Subcutaneous abdominal adipose tissue (tissue), 5 donors: Measurements from ENCODE around the gene CCR4.
"Not testable (repeated sequence)": the region's sequence is repeated elsewhere in the genome, so short reads cannot be mapped to it uniquely, and the experiment has no call there.

Experiments used
- H3K27ac ChIP-seq: one replicate; pipeline ENCODE4 v1.7.0; 2013; ENCODE audit warnings: low read depth, mild to moderate bottlenecking, inconsistent platforms, low read length, moderate library complexity
- H3K27me3 ChIP-seq, 5 donors: one replicate each; pipeline ENCODE4 v1.7.0; 2013; ENCODE audit warnings: low read length in 5 of 5, inconsistent platforms in 1 of 5; ENCODE audit not compliant: control insufficient read depth in 5 of 5, insufficient read depth in 4 of 5
- H3K36me3 ChIP-seq, 5 donors: one replicate each; pipeline ENCODE4 v1.7.0; 2013; ENCODE audit warnings: low read length in 5 of 5; ENCODE audit not compliant: control insufficient read depth in 5 of 5, insufficient read depth in 5 of 5
- H3K4me1 ChIP-seq, 5 donors: one replicate each; pipeline ENCODE4 v1.7.0; 2013; ENCODE audit warnings: low read length in 5 of 5, mild to moderate bottlenecking in 3 of 5, moderate library complexity in 1 of 5; ENCODE audit not compliant: control insufficient read depth in 5 of 5, insufficient read depth in 5 of 5
- H3K4me3 ChIP-seq, 5 donors: one replicate each; pipeline ENCODE4 v1.7.0; 2013; ENCODE audit warnings: low read length in 5 of 5, low read depth in 1 of 5
- H3K9ac ChIP-seq, 5 donors: one replicate each; pipeline ENCODE4 v1.7.0; 2013; ENCODE audit warnings: low read length in 5 of 5, mild to moderate bottlenecking in 4 of 5, moderate library complexity in 3 of 5
- H3K9me3 ChIP-seq, 5 donors: one replicate each; pipeline ENCODE4 v1.7.0; 2013; ENCODE audit warnings: low read length in 5 of 5; ENCODE audit not compliant: control insufficient read depth in 5 of 5
- donor health status: healthy.
- donor health status: healthy.
- donor health status: healthy.
- donor health status: healthy.
- donor health status: healthy.

The CCR4 gene

GRCh38 chr3:32951410-32951811, at the start of gene CCR4:
Gene CCR4 (plus strand): TSS chr3:32951644. CDS start chr3:32953423, 1,779 bp downstream.
- no peaks in the 10 kb centered on the region for H3K27me3 ChIP-seq
- H3K36me3 ChIP-seq: no peaks in the 10 kb centered on the region
- no peaks in the 10 kb centered on the region for H3K4me1 ChIP-seq
- H3K4me3 ChIP-seq: no peak within 1 kb of the TSS
- H3K27ac ChIP-seq: no peak within 1 kb of the TSS
- H3K9me3 ChIP-seq: peaks cover 0 to 6% (median 0%) of the 10 kb centered on the region in 5 donors
- peak within 1 kb of the TSS in 1 of 5 donors; percentile 24 for H3K9ac ChIP-seq

GRCh38 chr3:32902887-32903371, 48.5 kb upstream of the CCR4 start:
- not testable (repeated sequence) for H3K27ac ChIP-seq, H3K36me3 ChIP-seq, H3K4me1 ChIP-seq, H3K9me3 ChIP-seq, H3K9ac ChIP-seq, H3K27me3 ChIP-seq
- H3K4me3 ChIP-seq: peak overlapping the region in 2 of 5 donors; percentile 28 to 37

GRCh38 chr3:32903953-32904352, 47.5 kb upstream of the CCR4 start:
- no peak overlapping the region for H3K4me3 ChIP-seq
- H3K36me3 ChIP-seq: no peaks in the 10 kb centered on the region
- peaks cover 0 to 3% (median 0%) of the 10 kb centered on the region in 5 donors for H3K27me3 ChIP-seq
- peaks cover 0 to 4% (median 3%) of the 10 kb centered on the region in 5 donors for H3K4me1 ChIP-seq
- H3K9ac ChIP-seq: no peak overlapping the region
- no peak overlapping the region for H3K27ac ChIP-seq
- H3K9me3 ChIP-seq: no peaks in the 10 kb centered on the region

GRCh38 chr3:32909999-32910398, 41.4 kb upstream of the CCR4 start:
- Histone ChIP-seq H3K27ac (no peak overlapping the region), H3K36me3 (no peaks in the 10 kb centered on the region), H3K4me1 (peaks cover 0 to 9% (median 7%) of the 10 kb centered on the region in 5 donors), H3K9ac (no peak overlapping the region), H3K27me3 (no peaks in the 10 kb centered on the region), H3K4me3 (no peak overlapping the region), H3K9me3 (no peaks in the 10 kb centered on the region)

GRCh38 chr3:32910954-32911353, 40.5 kb upstream of the CCR4 start:
- H3K27me3 ChIP-seq: no peaks in the 10 kb centered on the region
- H3K4me1 ChIP-seq: peaks cover 0 to 9% (median 7%) of the 10 kb centered on the region in 5 donors
- H3K9me3 ChIP-seq: no peaks in the 10 kb centered on the region
- H3K9ac ChIP-seq: no peak overlapping the region
- H3K27ac ChIP-seq: no peak overlapping the region
- H3K36me3 ChIP-seq: no peaks in the 10 kb centered on the region
- H3K4me3 ChIP-seq: no peak overlapping the region

- H3K9me3 ChIP-seq: peaks cover under 1 to 5% (median 4%) of the 10 kb centered on the region in 5 donors
- H3K27me3 ChIP-seq: no peaks in the 10 kb centered on the region
- no peaks in the 10 kb centered on the region for H3K36me3 ChIP-seq
- no peak overlapping the region for H3K27ac ChIP-seq
- H3K9ac ChIP-seq: no peak overlapping the region
- H3K4me3 ChIP-seq: no peak overlapping the region
- peaks cover 0 to 9% (median 7%) of the 10 kb centered on the region in 5 donors for H3K4me1 ChIP-seq
Measured at GRCh38 chr3:32912046-32912445, 39.4 kb upstream of the CCR4 start.

- no peak overlapping the region for H3K27ac ChIP-seq
- no peaks in the 10 kb centered on the region for H3K27me3 ChIP-seq
- peaks cover 3 to 10% (median 8%) of the 10 kb centered on the region in 5 donors for H3K9me3 ChIP-seq
- no peak overlapping the region for H3K9ac ChIP-seq
- peak overlapping the region in 1 of 5 donors; percentile 17 for H3K4me3 ChIP-seq
- no peaks in the 10 kb centered on the region for H3K36me3 ChIP-seq
- H3K4me1 ChIP-seq: peaks cover 0 to 9% (median 7%) of the 10 kb centered on the region in 5 donors
Measured at GRCh38 chr3:32913790-32914446, 37.5 kb upstream of the CCR4 start.

- no peak overlapping the region for H3K9ac ChIP-seq
- no peak overlapping the region for H3K27ac ChIP-seq
- no peaks in the 10 kb centered on the region for H3K27me3 ChIP-seq
- H3K4me1 ChIP-seq: peaks cover 0 to 5% (median 0%) of the 10 kb centered on the region in 5 donors
- peaks cover 3 to 10% (median 8%) of the 10 kb centered on the region in 5 donors for H3K9me3 ChIP-seq
- no peaks in the 10 kb centered on the region for H3K36me3 ChIP-seq
- H3K4me3 ChIP-seq: no peak overlapping the region
Measured at GRCh38 chr3:32919920-32920319, 31.5 kb upstream of the CCR4 start.

GRCh38 chr3:32922078-32922477, 29.4 kb upstream of the CCR4 start:
- Histone ChIP-seq H3K9me3 (peaks cover 2 to 4% (median 3%) of the 10 kb centered on the region in 5 donors), H3K4me1 (peaks cover 0 to 5% (median 0%) of the 10 kb centered on the region in 5 donors), H3K27me3 (no peaks in the 10 kb centered on the region), H3K27ac (no peak overlapping the region), H3K4me3 (no peak overlapping the region), H3K36me3 (no peaks in the 10 kb centered on the region), H3K9ac (no peak overlapping the region)

GRCh38 chr3:32930161-32930560, 21.3 kb upstream of the CCR4 start:
- no peaks in the 10 kb centered on the region for H3K4me1 ChIP-seq
- no peaks in the 10 kb centered on the region for H3K27me3 ChIP-seq
- H3K9ac ChIP-seq: no peak overlapping the region
- no peaks in the 10 kb centered on the region for H3K36me3 ChIP-seq
- no peak overlapping the region for H3K27ac ChIP-seq
- H3K4me3 ChIP-seq: no peak overlapping the region
- H3K9me3 ChIP-seq: no peaks in the 10 kb centered on the region
